Stimulated activated CD8-positive, alpha-beta memory T cell treated with anti-CD3 and anti-CD28 coated beads, Interleukin-4, amount 100 ng/mL, for 1 hour (primary cell): ENCODE measurements around the gene VEPH1.

ENCODE experiments used
- DNase-seq, 2 donors: peaks; one replicate each; pipeline ENCODE4 v3.0.0-alpha.2; 2020; ENCODE audit warnings: low read depth in 2 of 2, low spot score in 1 of 2

Gene VEPH1

DNA sequence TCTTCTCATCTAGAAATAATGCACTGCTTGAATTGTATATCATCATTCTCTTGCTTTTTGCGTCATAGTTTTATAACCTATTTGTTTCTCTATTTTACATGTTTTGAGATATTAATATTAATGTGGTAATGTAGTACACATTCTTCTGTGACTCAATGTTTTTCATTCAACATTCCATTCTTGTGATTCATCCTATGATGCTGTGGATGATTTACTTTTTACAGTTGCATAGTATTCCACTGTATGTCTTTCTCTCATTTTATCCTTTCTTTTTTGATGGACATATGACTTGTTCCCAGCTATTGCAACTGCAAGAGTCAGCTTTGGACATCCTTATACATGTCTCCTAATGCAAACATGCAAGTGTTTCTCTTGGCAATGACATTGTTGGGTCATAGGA lies 20.6 kb upstream of the VEPH1 start:
- no peak for DNase-seq

DNA sequence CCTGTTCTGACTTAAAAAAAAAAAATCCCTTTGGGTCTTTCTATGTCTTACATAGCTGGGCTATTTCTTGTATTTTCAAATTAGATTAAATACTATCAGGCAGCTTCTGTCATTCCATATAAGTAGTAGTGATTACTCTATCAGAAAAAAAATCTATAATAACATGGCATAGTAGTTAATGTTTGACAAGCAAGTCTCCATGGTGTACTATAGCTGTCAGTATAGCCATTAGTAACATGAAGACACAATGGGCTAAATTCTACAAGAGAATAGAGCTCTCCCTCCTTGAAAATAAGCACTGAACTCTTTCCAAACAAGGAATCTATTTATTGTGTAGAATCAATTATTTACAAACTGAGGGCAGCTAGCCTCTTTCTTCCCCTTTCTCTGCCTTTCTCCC lies 19.4 kb upstream of the VEPH1 start:
- DNase-seq: no peak

DNA sequence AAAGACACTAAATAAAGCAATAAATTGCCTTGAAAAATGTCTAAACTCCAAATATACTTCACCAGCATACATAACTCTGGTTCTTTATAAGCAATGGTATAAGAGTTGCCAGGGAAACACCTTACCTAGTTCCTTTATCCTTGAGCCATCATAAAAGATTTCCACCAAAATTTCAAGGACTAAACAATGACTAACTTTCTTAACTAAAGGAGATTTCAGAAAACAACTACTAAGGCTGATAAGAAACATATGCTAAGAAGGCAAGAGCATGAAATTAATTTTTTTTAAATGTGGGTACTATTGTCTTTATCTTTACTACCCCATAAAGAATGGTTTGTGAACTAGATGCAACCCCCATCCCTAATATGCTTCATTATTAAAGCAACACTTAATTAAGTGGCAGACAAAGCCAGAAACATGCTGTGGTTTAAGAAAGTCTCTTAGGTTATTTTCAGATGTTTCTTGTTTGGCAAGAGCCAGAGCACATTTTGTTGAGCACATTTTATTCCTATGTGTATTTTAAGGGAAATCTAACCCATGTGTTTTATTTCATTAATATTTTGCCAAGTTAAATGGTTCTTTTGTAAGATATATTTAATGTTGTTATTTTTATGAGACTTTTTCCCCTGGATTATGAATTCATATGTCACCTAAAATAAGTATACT lies 17.4 kb upstream of the VEPH1 start:
- DNase-seq: no peak

DNA sequence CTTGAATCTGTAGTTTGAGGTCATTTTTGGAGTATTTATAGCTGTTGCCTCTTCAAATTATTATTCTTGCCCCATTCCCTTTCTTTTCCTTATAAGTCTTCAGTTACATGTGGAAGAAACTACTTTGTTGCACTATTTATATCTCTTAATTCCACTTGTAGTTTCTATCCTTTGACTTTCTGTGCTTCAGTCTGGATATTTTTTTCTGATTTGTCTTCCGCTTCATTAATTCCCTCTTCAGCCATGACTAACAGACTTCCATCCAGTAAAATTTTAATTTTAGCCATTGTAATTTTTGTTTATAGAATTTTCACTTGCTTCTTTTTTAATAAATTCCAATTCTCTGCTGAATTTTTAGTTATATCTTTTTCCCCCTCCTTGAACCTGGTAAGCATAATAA lies 15.7 kb upstream of the VEPH1 start:
- DNase-seq: no peak

DNA sequence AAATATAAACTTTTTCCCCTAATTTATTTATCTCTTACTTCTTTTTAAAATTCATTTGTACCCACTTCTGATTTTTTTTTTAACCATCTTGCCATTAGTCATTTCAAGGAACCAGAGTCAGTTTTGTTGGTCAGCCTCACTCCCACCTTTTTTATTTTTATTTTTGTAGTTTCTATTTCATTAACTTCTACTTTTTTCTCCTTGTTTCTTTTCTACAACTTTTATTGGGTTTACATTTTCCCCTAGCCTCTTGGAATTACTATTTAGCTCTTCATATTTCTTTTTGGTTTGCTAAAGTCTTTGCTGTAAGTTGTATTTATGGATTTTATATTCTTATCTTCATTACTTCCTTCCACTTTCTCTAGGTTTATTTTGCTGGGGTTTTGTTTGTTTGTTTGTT lies 13.7 kb upstream of the VEPH1 start:
- no peak for DNase-seq

DNA sequence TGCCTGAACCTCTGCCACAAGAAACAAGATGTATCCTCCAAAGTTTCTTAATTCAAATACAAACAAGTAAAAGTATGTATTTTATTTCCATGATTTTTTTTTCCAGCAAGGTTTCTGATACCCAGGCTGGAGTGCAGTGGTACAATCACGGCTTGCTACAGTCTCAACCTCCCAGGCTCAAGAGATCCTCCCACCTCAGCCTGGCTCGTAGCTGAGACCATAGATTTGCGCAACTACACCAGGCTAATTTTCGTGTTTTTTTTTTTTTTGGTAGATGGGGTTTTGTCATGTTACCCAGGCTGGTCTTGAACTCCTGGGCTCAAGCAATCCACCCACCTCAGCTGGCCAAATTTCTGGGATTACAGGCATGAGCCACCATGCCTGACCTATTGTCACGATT lies 12.2 kb upstream of the VEPH1 start:
- DNase-seq: no peak

DNA sequence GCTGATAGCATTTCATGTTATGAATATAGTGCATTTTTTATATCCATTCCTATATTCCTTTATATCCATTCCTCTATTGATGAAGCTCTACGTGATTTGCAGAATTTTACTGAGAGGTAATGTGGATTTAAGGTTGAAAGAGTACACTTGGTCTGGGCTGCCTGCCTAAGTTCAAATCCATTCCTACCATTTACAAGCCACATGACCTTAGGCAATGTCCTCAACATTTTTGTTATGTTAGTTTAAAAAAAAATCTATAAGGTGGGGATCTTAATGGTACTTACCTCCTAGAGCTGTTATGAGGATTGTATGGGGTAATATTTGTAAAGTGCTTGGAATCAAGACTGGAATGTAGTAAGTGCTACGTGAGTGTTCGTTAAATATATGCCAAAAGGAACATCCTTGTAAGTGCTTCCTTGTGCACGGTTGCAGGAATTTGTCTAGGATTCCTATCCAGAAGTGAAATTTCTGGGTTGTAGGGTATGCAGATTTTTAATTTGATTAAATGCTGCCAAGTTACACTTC lies 11.2 kb upstream of the VEPH1 start:
- DNase-seq: no peak

DNA sequence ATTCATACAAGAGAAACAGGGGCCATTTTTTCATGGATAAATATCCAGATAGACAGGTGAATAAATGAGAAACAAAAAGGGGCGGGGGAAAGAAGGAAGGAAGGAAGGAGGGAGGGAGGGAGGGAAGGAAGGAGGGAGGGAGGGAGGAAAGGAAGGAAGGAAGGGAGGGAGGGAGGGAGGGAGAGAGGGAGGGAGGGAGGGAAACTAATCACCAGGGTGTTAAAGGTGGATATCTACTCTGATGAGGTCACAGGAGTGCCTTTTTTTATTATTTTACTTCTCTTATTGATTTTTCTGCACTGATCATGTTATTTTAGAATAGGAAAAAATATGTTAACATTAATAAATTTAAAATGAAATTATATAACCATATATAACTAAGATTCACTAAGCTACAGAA lies 10.4 kb upstream of the VEPH1 start:
- no peak for DNase-seq

DNA sequence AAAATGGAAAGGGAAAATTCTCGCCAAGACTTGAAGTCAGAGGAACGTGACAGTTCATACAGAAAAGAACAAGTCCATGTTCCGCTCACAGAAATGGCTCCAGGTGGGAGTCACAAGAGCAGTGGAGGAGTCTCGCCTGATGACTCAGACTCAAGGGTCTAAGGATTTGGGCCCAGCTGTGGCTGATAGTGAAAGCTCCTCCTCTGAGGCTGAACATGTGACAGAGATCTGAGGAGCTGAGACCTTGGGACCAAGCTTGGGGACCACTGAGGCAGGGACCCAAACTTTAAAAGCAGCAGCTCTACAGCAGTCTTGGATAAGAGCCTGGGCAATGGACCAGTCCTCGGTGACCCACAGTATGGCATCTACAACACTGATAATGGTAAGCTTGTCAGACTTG lies 9.3 kb upstream of the VEPH1 start:
- DNase-seq: no peak

DNA sequence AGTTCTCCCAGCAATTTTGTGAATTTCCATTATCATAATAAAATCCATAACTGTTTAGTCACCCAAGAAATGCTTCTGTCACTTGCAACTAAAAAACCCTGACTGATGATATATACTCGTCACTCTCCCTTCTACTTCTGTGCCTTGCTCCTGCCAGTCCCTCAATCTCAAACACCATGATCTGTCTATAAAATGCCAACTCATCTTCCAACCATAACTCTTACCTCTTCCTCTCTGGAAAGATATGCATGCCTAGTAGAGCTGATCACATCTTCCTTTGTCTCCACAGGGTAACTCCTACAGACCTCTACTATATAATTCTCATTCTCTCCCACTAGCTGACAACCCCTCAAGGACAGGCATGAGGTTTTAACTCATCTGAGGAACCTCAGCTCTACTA lies 5.2 kb upstream of the VEPH1 start:
- DNase-seq: no peak

DNA sequence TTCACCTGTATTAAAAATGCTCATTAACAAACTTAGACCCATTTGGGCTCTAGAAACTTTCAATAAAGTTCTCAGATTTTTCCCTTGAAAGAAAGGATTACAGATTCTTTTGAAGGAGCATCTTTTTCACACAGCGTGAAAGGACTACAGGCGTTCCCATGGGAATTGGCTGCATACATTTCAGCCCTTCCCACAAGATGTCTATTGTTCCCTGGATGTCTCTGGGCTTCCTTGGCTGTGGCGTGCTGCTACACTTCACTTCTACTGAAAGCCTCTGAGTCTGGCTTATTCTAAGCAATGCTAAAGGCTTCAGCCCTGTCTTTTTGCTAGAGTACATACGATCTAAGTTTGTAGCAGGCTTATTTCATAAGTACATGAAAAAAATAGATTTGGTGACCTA lies 1.4 kb downstream of the VEPH1 start:
- no peak for DNase-seq

DNA sequence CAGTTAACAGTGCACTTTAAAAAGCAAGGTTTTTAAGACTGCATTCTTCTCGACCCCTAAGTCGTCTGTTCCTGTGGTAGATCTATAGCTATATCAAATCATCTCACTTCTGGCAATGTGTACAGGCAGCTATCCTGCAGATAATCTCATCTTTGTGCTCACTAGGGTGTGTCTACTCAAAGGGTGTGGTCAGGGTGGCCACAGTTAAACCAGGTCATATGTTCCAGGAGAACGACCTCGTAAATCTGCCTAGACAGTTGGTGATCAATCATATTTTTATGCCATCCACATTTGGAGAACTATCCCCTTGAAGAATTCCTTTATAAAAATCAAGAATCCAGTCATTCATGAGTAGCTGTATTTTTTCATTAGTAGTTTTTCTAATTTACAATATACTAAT lies 3.0 kb downstream of the VEPH1 start:
- DNase-seq: no peak

DNA sequence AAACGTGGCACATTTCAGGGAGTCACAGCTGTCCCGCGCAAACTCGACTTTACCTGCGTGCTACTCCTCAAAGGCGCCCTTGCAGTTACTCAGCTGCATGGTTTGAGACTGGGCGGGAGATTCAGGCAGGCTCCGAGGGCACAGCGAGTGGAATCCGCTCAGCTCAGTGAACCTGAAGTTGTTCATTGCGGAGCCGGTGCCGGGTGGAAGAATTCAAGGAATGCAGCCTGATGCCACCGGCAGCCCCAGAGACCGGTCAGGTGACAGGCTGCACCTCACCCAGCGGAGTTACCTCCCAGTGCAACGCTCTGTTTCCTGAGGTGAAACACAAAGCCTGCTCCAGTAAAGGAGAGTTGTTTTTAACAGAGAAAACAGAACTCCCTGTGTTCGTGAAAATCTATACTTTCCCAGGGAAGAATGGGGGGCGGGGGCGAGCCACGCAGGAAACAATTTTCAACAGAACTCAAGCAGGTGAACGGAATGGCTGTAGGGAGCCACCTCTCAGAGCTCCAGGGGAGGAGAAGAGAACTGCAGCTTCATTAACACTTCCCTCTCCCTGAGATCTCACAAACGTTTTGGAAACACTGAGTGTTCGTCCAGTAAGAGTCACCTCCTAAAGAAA lies 3.8 kb downstream of the VEPH1 start:
- DNase-seq: no peak

DNA sequence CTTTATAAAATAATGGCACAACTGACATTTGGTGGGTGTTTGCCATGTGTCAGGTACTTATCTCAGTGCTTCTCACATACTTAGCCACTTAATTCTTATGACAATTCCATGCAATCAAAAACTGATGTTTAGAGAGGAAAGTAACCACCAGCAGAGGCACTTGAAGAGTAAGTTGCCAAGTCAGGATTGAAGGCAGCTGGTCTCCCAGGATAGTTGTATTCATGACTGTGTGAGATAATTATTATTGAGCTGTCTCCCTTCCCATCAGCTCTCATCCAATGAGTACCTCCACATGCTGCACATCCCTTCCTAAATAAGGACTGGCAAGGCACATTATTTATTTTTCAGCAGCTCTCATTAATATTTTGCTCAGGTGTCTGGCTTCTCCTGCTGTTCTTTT lies 4.8 kb downstream of the VEPH1 start:
- DNase-seq: no peak

DNA sequence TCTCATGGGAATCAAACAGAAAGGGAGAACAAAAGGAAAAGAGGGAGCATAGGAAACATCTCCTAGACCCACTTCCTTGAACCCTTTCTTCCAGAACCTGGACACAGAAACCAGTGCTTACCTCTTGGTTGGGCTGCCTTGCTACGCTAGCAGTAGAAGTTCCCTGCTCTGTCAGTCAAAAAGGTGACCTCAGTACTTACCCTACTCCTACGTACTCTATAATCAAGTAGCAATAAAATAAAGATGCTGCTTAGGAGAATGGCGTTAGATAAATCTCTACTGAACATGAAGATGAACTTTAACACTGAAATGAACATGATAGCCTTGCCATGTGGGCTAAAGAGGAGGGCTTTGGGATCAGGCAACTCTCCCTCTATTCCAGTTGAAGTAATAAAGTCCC lies 7.4 kb downstream of the VEPH1 start:
- no peak for DNase-seq

DNA sequence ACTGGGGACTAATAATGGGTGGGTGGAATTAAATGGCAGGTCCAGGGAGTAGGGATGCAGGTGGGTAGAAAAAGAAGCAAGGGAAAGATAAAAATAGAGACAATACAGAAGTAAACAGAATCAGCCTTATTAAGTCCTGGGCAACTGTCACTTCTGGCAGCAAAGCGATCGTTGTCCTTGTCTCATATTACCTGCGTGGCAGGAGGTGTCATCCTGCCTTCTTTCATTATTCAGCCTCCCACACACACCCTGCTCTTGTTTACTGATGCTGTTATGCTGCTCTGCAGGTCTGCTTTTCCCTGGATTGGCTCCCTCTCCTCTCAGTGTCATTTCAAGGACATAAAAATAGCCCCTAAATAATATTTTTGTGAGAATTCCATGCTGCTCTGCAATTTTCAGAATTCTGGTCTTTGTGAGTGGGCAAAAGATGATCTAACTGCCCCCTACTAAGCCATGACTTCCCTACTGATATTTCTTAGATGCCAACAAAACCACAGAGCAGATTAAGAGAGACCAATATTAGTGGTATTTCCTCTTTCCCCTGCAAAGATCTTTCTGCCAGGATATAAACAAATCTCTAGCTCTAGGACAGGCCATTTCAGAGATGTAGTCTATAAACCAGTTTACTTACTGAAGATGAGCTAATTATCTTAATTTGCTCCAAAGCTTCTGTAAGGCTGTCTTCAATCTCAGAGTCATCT lies 8.5 kb downstream of the VEPH1 start:
- DNase-seq: no peak

DNA sequence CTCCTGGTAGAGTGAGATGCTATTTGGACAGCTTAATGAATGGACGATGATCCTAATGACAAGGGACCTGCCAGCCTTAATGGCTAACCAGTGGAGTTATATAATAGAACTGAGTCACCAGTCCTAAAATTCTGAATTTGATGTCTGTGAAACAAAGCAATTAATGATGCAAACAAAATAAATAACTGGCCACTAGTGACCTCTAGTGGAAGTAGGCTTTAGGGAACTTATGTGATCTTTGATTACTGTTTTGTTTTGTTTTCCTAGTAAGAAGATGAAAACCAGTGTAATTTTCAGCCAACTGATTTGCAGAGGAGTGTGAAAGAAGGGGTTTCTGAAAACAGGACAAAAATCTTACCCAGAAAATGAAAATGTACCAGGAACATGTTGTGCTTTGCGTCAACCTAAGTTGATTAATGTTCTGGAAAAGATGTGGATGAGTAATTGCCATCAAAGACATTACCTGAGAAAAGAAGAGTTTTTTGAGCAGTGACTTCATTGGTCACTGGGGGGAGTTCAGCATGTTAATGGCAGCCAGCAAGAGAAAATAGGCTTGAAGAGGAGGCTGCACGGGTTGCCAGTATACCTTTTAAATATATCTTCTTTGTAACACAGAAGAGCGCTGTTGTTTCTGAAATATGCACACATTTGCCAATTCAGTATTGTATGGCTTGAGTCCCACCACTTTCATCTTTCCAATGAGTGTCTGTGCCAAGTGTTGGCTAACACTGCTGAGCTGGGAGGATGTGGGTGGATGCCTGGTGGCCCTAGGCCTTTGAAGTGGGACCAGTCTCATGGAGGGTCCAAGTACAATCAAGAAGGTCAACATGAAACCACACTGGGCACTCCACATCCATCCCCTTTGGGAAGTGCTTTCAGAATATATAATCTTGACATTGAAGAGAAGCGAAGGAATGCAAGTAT lies 9.3 kb downstream of the VEPH1 start:
- DNase-seq: no peak

DNA sequence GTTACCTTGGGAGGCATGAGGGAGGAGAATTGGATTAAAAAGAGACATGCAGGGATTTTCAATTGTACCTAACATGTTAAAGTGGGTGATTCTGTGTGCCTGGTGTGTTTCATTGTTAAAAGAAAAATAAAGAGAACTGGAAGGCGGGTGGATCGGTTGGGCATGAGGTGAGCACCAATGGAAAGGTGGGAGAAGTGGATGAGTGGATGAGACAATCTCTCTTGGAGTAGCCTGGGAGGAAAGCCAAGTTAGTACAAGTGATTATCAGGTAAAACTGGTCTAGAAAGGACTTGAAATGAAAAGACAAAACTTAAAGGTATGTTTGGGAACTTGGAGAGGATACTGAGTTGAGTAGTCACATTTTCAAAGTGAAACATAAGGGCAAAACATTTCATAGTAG lies 12.1 kb downstream of the VEPH1 start:
- no peak for DNase-seq

DNA sequence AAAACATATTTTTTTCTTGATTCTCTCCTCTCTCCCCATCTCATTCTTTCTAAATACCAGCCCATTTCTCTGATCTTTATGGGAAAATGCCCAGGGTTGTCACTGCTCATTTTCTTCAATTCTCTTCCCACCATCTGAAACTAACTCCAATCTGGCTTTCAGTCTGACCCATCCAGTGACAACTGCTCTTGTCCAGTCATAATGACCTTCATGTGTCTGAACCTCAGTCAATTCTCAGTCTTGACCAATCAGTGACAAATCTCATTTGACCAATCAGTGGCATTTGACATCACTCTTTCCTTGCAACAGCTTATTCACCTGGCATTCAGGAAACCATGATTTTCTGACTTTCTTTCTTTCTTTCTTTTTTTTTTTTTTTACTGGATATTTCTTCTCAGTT lies 15.1 kb downstream of the VEPH1 start:
- no peak for DNase-seq

DNA sequence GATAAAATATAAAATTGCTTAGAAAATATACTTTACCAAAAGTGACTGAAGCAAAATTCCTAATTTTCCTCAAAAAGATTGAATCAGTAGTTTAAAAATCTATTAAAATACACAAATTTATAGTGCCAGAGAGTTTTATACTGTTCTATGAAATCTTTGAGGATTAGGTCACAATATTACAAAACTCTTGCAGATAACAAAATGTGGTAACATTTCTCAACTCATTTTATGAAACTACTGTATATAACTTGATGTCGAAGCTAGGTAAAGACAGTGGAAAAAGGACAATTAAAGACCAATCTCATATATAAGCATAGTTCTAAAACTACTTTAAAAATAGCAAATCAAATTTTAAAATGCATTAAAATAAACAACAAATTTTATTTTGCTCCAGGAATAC lies 15.9 kb downstream of the VEPH1 start:
- DNase-seq: no peak

DNA sequence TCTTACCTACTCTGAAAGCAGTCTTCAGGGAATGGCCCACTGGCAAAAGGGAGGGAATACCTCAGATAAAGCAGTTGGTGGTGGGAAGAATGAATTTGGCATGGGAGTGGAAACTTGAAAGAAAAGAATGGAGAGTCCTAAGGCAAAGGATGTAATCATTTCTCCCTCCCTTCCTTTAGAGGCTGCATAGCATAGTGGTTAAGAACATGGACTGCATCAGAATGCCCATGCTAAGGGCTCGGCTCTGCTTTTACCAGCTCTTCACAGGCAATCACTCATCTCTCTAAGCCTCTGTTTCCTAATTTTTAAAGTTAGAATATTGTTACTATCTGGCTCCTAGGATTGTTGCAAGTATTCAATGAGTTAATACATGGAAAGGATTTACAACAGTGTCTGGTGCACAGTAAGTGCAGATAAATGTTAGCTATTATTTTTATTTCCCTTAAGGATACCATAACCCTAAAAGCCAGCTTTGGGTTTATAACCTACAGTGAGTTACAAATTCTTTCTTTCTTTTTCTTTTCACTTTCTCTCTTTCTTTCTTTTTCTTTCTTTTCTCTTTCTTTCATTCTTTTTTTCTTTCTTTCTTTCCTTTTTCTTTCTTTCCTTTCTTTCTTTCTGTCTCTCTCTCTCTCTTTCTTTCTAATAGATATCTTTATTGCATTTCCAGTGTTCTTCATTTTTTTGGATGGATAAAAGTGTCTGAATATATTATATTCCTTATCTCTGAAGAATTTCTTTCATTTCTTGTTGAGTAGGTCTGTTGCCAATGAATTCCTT lies 23.6 kb downstream of the VEPH1 start:
- DNase-seq: no peak
